OCI-LY7 (cell line): ENCODE measurements around the gene MARCHF5.

ENCODE experiments used
- EZH2phosphoT487 ChIP-seq: fragments of 200-600 bp; sonication (generic); IDR thresholded peaks from 2 replicates; pipeline ENCODE4 v1.6.1; 2018; ENCODE audit warnings: low read depth, borderline replicate concordance, mild to moderate bottlenecking, mixed run types, antibody characterized with exemption, low read length, moderate library complexity, mixed read lengths
- TF ChIP-seq, protein P1 (sequence below): fragments of 200-600 bp; sonication (generic); conservative IDR thresholded peaks from 2 replicates; pipeline ENCODE4 v1.5.1; 2014; ENCODE audit warnings: mild to moderate bottlenecking, antibody characterized with exemption, low read length, moderate library complexity, mixed read lengths

DNA sequence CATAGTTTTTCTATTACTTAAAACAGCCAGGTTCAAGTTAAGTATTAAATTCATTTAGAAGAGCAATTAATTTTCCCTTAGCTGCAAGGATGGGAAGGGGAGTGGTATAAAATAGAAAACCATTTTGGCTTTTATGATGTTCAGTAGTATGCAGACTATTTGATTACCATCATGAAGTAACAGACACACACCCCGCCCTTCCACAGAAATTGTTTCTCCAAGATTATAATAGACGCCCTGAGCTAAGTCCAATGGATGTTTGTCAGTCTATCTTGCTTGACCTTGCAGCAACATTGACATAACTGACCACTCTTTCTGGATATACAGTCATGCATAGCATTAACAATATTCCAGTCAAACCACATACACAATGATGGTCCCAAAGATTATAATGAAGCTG is 42.4 kb upstream of the MARCHF5 start:
- TF ChIP-seq, protein P1, sequence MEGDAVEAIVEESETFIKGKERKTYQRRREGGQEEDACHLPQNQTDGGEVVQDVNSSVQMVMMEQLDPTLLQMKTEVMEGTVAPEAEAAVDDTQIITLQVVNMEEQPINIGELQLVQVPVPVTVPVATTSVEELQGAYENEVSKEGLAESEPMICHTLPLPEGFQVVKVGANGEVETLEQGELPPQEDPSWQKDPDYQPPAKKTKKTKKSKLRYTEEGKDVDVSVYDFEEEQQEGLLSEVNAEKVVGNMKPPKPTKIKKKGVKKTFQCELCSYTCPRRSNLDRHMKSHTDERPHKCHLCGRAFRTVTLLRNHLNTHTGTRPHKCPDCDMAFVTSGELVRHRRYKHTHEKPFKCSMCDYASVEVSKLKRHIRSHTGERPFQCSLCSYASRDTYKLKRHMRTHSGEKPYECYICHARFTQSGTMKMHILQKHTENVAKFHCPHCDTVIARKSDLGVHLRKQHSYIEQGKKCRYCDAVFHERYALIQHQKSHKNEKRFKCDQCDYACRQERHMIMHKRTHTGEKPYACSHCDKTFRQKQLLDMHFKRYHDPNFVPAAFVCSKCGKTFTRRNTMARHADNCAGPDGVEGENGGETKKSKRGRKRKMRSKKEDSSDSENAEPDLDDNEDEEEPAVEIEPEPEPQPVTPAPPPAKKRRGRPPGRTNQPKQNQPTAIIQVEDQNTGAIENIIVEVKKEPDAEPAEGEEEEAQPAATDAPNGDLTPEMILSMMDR, result no peak
- TF ChIP-seq EZH2phosphoT487, result no peak
